GM21786 (cell line): ENCODE measurements around the gene XAF1.
"Not testable (repeated sequence)": the region's sequence is repeated elsewhere in the genome, so short reads cannot be mapped to it uniquely, and the experiment has no call there.

ENCODE experiments used
- ATAC-seq: cut with Tn5 transposase; IDR thresholded peaks from one replicate; pipeline ENCODE4 v1.9.1; 2021; ENCODE audit not compliant: unreplicated experiment

Gene XAF1

GRCh38 chr17:6755731-6756184 is at the start of gene XAF1:
Gene XAF1 (plus strand): TSS chr17:6756046. CDS start chr17:6756079, 33 bp downstream.
- ATAC-seq = peak; percentile 49

GRCh38 chr17:6706499-6706898 is 49.3 kb upstream of the XAF1 start:
- ATAC-seq = no peak

GRCh38 chr17:6706996-6707395 is 48.9 kb upstream of the XAF1 start:
- no peak for ATAC-seq

GRCh38 chr17:6708357-6708961 is 47.4 kb upstream of the XAF1 start:
- no peak for ATAC-seq

GRCh38 chr17:6710317-6710716 is 45.5 kb upstream of the XAF1 start:
- ATAC-seq = no peak

GRCh38 chr17:6711081-6711674 is 44.7 kb upstream of the XAF1 start:
- no peak for ATAC-seq

GRCh38 chr17:6711681-6712057 is 44.2 kb upstream of the XAF1 start:
- no peak for ATAC-seq

- ATAC-seq = no peak
Measured at GRCh38 chr17:6712058-6712853, 43.6 kb upstream of the XAF1 start.

- ATAC-seq = no peak
Measured at GRCh38 chr17:6712854-6713129, 43.1 kb upstream of the XAF1 start.

GRCh38 chr17:6713130-6713917 is 42.5 kb upstream of the XAF1 start, which contains the start of gene SLC13A5:
Gene SLC13A5 (minus strand): TSS chr17:6713369. CDS start chr17:6713333, 36 bp downstream.
- ATAC-seq = no peak

GRCh38 chr17:6713918-6714271 is 42.0 kb upstream of the XAF1 start:
- ATAC-seq = no peak

- no peak for ATAC-seq
Measured at GRCh38 chr17:6714315-6714874, 41.5 kb upstream of the XAF1 start.

- ATAC-seq = no peak
Measured at GRCh38 chr17:6716736-6717135, 39.1 kb upstream of the XAF1 start.

- no peak for ATAC-seq
Measured at GRCh38 chr17:6721744-6722143, 34.1 kb upstream of the XAF1 start.

- no peak for ATAC-seq
Measured at GRCh38 chr17:6724009-6724408, 31.8 kb upstream of the XAF1 start.

GRCh38 chr17:6729531-6729930 is 26.3 kb upstream of the XAF1 start:
- ATAC-seq = no peak

GRCh38 chr17:6746665-6747064 is 9.2 kb upstream of the XAF1 start:
- ATAC-seq = not testable (repeated sequence)

GRCh38 chr17:6748617-6749016 is 7.2 kb upstream of the XAF1 start:
- no peak for ATAC-seq

- no peak for ATAC-seq
Measured at GRCh38 chr17:6749519-6749918, 6.3 kb upstream of the XAF1 start.

GRCh38 chr17:6752068-6752909 is 3.6 kb upstream of the XAF1 start:
- ATAC-seq = no peak
